ENCODE measurements around the gene TSSK2.

TSSK2 gene

DNA sequence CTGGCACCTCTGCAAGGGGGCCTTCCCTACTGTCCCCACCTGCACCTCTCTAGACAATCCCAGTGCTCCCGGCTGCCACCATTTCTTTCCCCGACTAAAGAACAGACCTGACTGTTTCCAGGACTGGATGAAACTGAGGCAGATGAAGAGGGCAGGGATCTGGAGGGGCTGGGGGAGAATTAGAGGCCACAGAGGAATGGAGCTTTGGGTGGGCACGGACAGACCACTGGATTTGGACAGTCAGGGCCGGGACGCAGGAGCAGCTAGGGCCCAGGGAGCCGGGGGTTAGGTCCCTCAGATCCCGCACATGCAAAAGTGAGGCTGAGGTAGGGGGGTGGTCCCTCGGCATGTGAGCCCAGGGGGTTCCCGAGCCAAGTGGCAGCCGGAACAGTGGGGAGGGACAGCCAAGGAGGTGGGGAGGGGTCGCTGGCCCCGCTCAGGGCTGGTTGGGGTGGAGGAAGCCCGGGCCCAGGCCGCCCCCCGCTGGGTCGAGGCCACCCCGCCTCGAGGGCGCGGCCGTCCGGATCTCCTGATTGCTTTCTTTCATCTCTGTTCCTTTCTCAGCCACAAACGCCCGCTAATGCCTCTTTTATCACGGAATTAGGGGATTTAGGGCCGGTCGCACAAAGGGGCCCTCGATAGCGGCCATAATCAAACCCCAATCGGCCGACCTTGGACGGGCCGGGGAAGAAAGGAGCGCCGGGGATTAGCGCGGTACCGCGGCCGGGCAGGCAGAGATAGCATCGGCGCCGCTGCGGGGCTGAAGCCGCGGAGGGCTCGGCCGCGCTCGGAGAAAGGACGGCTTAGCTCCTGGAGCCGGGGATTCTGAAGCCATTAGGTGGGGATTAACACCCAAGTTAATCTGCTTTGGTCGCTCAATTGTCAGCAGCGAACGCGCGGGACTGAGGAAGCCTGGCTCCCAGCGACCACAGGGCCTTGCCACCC lies 38.2 kb downstream of the TSSK2 start:
- DNase-seq (ENCODE audit: low read depth in 2 of 2) = no peak

DNA sequence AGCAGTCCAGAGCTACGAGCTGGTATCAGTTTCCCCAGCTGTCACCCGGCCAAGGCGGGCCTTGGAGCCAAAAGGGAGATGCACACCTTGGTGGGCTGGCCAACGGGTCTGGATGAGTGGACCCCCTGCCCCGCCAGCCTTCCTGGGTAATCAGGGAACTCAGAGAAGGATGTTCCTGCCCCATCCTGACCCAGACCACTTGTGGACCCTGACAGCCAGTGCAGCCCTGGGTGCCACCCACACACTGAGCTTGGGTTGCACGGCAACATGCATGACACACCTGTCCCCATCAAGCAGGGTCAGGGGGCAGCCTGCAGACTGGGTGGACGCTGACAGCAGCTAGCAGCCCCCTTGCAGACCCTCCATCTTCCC lies 38.8 kb downstream of the TSSK2 start:
- no peak for DNase-seq (ENCODE audit: low read depth in 2 of 2)

DNA sequence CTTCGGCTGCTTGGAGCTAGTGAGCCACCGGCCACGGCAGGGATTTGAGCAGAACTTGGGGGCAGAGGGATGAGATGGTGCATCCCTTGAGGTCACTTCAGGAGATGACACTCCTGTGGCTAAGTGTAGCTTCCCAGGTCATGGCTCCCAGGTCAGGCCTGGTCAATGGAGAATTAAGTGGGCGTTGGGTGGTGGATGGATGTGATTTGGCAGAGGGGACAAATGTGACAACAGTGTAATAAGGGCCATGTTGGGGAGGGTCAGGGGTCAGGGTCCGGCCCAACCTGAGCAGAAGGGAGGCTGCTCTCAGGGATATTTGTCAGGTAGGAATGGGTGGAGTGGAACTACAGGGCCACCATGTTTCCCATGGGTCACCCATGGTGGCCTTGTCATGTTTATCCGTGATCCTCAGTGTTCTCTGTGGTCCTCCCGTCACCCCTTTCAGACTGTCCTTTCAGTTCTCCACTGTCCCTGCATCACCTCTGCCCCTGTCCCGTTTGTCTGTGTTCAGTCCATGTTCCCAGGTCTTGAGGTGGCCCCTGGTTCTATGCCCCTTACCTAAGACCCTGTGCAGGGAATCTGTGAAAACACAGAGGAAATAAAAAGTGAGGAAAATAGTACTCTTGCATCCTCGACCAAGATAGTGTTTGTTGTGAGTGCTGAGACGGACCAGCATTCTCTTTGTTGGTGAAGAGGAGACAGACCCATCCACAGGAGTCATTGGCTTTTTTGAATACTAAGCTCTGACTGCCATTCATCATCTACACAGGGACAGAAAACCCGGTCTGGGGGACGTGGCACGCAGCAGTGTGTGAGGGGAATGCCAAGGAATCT lies 41.3 kb downstream of the TSSK2 start:
- DNase-seq (ENCODE audit: low read depth in 2 of 2) = no peak

DNA sequence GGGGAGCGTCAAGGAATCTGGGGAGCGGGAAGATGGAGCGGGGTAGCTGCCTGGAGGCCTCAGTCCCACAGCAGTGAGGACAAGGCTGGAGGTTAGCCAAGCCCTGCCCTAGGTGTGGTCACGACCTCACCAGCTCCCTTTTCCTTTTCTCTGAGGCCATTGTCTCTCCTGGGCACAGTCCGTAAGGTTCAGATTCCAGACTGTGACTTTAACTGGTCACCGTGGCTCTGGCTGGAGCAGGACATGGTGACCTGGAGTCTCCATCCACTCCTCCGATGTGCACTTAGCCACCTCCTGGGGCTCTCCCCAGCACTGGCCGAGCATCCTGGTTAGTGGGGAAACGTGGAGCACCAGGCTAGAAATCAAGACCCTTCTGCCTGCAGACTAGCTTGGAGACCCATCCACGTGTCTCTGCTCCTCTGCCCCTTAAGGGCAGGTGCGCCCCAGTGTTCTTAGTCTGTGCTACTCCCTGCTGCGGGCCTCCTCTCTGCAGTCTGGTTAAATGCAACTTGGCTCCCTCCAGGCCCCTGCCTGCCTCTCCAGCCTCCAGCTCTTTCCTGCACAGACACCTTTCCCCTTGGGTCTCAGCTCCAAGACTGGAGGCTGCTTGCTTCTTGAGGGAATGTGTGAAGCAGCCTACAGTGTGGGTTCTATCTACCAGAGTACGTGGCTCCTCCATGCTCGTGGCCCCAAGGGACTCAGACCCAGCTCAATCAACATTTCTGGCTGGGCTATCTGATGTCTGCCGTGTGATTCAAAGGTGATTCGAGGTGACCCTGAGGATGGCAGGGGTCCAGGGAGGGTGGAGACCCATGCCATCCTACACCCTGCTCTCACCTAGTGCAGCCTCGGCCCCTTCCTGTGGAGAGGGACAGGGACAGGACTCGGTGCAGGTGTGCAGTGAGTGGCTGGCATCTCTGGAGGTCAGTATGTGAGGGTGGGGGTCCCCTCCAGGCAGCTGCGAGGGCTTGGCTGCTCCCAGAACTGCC lies 42.2 kb downstream of the TSSK2 start:
- no peak for DNase-seq (ENCODE audit: low read depth in 2 of 2)

DNA sequence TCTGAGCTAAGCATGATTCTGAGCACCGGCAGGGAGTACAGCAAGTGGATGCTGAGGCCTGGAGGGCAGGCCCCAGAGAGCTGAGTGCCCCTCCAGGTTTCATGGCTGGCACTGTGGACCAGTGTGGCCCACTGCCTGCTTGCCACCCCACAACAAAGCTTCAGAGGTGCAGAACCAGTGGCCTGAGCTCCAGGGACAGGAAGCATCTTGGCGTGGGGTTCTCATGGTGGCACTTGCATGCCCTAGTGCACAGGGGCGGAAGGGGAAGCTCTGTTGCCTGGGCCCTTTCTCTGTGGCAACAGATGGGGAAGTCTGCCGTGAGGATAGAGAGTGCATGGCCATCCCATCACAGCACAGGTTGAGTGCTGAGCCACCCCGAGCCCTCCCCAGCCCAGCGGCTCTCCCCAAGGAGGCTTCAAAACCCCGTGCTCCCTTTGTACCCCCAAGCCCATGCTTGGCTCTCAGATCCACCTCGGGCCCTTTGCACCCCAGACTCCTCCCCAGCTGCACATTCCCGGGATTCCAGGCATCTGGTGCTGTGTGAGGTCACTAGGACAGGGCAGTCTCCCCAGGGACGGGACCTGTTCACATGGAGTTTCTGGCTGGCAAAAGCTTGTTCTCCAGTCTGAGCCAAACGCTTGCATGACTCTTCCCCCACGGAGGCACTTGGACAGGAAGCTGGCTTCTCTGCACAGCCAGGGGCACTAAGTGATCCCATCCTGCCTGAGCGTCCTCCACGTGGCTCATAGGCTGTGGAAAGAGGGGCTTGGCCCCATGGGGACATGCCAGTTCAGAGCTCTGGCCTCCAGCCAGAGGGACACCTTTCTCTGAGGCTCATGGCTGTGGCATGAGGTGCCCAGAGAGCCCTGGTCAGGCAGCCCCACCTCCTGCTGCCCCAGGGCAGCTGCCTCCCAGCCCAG lies 43.3 kb downstream of the TSSK2 start:
- no peak for DNase-seq (ENCODE audit: low read depth in 2 of 2)

DNA sequence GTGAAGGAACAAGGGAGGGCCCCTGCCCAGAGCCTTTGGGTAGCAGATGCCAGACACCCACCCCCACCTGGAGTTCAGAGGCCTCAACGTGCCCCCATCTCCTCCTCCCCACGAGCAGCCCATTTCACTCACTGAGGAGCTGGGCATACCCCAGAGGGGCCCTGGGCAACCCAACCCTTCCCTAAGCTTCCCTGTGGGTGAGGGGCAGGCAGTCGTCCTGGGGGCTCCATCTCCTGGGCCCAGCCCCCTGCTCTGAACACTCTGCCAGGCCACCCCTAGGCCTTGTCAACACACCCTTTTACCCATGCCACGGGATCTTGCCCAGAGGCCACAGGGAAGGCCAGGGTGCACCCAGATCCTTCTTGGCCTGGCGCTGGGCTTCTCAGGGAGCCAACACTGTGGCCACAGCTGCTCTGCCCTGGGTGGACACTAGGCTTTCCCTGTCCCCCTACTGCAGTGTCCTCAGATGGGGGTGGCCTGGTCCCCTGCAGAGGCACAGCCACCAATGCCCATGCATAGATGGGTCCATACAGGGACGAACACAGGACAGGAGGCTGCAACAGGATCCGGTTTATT lies 44.0 kb downstream of the TSSK2 start:
- no peak for DNase-seq (ENCODE audit: low read depth in 2 of 2)

DNA sequence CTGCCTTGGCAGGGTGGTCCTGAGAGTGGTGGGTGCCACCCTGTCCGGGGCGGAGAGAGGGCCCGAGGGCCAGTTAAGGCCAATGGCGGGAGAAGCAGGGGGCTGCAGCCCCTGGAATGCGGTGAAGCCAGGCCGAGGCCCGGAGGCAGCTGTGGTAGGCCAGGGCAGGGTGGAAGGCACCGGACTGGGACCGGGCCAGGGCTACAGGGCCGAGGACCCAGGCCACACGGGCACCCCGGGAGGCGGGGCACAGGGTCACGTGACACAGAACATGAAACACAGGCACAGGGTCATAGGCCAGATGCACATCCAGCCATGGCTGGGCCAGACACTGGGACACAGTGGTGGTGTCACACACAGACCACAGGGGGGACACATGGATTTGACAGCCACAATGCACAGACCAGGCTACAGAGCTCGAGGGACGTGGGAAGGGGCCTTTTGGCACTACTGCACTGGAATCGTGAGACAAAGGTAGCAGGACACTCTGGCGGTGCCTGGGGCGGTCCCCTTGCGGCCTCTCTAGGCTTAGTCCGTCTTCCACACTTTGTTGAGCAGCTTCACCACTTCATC lies 44.6 kb downstream of the TSSK2 start:
- DNase-seq (ENCODE audit: low read depth in 2 of 2) = no peak

DNA sequence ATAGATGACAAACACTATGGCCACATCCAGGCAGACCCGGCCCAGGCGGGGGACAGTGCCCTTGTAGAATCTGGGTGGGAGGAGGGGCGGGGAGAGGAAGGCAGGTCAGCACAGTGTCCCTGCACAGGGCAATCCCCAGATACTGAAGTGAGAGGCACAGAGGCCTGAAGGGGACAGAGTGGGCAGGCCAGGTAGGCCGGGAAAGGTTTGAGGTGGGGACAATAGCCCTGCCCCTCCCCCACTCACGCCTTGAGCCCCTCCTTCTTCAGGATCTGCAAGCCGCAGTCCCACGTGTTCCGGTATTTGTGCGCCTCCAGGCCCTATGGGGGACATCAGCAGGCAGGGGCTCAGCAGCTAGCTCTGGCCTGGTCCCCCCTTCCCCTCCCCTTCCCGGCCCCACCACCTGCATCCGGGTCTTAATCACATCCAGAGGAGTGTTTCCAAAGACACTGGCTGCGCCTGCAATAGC lies 45.1 kb downstream of the TSSK2 start:
- DNase-seq (ENCODE audit: low read depth in 2 of 2) = no peak

DNA sequence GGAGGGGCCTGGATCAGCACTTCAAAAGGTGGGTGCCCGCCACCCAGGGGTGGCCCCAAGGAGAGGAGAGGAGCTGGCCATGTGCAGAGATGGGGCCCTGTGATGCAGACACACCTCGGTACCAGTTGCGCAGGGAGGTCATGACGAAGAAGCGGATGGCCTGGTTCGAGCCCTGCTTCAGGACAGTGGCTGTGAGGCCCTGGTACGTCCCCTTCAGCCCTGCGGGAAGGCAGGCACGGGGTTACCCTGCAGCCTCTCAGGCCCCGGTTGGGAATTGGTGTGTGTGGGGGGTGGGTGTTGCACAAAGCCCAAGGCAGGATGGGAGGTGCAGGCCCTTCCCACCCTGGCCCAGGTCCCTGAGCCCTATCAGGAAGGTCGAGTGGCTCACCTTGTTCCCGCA lies 45.6 kb downstream of the TSSK2 start:
- no peak for DNase-seq (ENCODE audit: low read depth in 2 of 2)

DNA sequence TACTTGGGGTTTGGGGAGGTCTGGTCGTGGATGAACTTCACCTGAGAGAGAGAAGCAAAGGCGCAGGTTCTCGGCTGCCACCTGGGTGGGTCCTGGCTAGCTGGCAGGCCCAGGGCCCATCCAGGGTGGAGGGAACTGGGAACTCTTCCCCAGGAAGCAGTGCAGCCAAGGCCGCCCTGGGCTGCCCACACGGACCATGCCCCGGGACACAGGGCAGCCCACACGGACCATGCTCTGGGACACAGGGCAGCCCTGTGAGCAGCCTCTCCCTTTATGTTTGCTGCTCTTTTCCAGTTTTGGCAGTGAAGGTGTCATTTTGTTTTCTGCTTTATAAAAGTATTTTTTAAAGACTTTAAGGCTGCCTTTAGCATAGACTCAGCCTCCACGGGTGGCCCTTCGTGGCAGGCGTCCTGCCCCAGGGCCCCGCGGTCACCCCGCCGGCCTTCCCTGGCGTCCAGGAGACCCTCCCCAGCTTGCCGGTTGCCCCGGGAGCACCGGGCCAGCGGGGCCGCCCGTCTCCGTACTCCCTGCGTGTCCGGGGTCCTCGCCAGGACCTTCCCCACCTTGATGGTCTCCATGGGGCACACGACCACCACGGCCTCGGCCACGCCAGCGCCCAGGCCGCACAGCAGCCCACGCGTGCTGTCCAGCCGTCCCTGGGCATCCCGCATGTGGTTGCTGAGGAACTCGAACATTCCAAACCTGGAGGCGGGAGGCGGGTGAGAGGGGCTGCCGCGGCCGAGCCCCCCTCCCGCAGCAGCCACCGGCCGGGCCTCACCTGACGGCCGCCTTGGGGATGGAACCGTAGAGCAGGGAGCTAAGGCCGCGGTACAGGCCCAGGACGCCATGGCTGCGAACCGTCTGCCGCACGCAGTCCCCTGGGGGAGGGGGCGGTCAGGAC lies 46.3 kb downstream of the TSSK2 start:
- DNase-seq (ENCODE audit: low read depth in 2 of 2) = no peak

DNA sequence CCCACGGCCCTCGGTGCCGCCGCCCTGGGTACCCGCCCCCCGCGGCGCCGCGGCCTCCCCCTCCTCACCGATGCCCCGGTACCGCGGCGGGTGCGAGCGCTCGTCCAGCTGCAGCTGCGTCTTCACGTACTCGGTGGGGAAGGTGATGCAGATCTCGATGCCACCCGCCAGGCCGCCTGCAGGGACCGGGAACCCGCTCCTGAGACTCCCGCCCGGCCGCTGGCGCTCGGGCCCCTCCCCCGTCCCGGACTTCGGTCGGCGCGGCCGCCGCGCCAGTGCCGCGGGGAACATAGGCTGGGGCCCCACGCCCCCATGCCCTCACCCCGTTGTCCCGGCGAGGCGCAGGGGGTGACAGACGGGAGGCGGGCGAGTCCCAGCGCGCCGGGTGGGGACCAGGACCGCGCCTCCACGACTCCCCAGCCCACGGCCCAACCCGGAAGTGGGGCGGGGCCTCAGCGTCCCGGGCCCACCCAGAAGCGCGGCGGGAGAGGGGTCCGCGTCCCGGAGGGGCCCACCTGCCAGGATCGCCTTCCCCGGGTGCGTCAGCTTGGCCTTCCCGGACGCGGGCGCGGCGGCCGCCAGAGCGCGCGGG lies 47.1 kb downstream of the TSSK2 start:
- DNase-seq (ENCODE audit: low read depth in 2 of 2) = peak in 1 of 2 donors; percentile 52

DNA sequence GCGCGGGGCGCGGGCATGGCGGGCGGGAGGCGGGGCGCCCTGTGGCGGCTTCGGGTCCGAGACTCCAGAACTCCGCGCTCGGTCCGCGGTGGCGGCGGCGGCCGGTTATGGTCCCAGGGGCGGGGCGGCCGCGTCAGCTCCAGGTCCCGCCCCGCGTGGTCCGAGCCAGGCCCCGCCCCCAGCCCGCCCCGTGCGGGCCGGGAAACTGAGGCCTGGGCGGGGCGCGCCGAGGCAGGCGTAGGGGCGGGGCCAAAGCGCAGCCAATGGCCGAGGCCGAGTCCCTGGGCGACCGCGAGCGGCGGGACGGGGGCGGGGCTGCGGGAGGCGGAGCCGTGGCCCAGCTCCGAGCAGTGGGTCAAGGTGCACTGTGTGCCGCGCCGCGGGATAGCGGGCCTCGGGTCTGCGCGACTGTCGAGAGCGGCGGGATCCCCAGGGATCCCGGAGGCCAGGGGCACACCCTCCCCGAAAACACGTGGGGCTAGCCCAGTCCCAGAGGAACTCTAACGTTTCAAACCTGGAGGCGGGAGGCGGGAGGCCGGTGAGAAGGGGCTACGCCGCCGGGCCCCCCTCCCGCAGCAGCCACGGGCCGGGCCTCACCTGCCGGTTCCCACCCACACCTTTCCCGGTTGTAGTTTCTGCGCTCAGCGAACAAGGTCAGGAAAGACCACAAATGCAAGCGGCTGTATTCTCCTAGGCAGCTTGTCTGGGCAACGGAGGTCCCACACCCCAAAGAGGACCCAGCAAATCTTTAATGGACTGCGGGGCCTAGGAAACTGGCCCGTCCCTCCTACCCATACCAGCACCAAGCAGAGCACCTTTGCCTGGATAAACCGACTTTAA lies 47.8 kb downstream of the TSSK2 start, which contains the start of gene SLC25A1:
TSS of gene SLC25A1 (minus strand) at position 80 of the 840 bp plus-strand sequence. CDS start at position 17, 63 bp downstream.
- DNase-seq (ENCODE audit: low read depth in 2 of 2) = peak; percentile 61 to 80

DNA sequence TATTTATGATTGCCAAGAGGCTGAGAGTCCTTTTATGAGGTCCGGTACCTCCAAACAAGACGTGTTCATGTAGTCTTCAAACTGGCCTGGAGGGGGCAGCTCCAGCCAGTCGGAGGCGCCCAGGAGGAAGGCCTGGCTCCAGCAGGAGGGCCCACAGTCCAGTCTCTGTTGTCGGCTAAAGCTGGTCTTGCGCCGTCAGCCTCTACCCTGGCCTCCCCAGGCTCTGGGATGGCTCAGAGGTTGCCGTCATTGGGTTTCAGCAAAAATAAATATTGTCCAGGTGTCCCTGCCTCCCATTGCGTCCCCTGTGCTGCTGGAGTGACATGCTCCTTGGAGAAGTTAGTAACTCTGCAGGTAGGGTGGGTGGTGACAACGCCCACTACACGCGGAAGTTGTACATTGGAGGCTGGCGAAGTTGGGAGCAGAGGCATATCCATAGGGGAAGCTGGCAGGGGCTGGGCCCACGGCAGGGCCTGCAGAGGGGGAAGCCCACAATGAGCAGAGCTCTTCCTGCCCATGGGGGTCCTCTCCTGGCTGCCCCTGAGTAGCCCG lies 48.5 kb downstream of the TSSK2 start:
- peak in 1 of 2 donors; percentile 16 for DNase-seq (ENCODE audit: low read depth in 2 of 2)

DNA sequence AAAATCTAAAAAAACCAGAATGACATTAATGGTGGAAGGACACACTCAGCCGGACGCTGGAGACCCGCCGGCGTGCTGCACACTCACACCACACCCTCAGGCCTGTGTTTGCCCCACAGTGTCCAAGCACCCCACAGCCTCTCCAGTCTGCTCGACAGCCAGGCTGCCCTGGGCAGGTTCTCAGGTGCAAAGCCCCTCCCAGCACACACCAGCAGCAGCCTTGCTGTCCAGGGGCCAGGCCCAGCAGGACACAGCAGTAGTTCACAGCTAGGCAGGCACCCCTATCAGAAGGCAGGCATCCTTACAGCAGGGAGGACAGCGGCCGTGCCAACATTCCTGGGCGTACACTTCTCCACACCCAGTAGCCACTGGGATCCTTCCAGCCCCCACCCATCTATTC lies 49.1 kb downstream of the TSSK2 start:
- no peak for DNase-seq (ENCODE audit: low read depth in 2 of 2)

DNA sequence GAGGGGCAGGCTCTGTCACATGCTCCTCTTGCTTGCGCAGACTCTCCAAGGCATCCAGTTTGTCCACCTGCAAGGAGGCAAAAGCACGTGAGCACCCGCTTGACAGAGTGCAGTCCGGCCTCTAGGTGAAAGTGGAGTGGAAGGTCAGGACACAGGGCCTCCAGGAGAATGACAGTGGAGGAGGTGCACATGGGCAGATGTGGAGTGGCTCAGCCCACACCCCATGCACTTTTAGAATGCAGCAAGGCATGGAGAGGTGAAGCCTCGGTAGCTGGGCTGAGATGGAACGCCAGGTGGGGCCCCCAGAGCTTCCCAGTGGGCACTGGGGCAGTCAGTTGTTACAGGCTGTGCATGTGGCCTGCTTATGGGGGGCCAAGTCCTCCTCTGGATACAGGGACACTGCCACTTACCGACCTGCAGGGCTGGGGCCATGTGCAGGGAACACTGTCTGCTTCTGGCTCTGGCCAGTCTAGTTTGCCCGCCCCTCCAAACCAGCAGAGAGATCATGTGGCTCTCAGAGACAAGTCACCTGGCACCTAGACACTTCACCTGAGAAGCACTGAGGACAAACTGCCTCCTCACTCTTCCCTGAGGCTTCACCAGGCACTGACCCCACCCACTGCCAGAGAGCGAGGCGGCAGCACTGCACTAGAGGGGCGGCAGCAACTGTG lies 49.8 kb downstream of the TSSK2 start:
- no peak for DNase-seq (ENCODE audit: low read depth in 2 of 2)

DNA sequence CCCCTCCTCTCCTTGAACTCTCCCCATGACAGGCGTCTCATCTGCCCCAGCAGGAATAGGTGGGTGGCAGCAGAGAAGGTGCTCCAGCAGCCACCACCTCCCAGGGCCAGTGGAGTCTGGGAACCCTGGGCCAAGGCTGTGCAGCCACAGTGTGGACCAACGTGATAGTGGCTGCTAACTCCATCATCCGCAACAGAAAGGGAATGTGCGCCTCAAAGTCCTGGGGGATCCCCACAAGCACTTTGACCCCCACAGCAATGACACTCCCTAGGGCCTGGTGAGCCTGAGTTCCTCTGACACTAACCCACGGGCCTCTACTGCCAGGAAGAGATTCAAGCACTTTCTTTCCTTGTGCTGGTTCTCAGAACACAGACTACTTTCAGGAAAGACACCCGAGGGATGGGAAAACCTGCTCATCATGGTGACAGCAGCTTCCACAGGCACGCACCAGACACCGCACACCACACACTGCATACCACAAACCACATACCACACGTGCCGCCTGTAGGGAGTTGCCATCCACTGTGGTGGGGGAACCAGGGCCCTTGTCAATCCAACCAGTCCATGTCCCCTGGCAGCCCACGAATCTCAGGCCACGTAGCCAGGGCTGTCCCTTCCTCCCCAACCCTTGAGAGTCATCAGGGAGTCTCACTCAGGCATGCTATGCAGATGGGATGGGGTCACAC lies 50.8 kb downstream of the TSSK2 start:
- no peak for DNase-seq (ENCODE audit: low read depth in 2 of 2)
